Astrocyte of the spinal cord (primary cell): ENCODE results near the gene RNU6-9.

Source experiments
- DNase-seq: peaks from one replicate; pipeline ENCODE4 v3.0.0; 2011; ENCODE audit warnings: low read depth, low spot score
- H3K4me3 ChIP-seq: 2 replicates; pipeline ENCODE4 v1.5.1; 2011; ENCODE audit warnings: low read depth, mild to moderate bottlenecking, low read length, moderate library complexity
- in situ Hi-C: cut with HindIII; loops from 2 replicates; pipeline ENCODE4 v1.10.0; 2017; ENCODE audit warnings: low sequenced_read_pairs
- TF ChIP-seq, protein P1 (sequence below): IDR thresholded peaks from 2 replicates; pipeline ENCODE4 v1.5.1; 2012; ENCODE audit warnings: low read depth, mild to moderate bottlenecking, low read length, inconsistent platforms

Gene RNU6-9

DNA sequence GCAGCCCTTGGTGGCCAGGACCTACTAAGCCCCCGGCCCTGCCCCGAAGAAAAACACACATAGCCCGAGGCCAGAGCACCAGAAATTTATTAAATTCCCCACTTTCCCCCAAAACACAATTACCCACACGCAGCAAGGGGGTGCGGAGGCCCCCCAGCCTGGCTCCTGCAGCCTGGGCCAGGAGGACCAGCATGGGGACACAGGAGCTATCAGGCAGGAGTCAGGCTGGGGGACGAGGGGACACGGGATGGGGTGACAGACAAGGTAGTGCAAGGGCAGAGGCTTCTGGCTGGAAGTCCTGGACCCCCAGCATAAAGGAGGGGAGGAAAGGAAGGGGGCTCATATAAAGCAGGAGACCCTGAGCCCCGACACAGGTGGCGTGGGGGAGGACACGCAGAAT, 3.1 kb downstream of the RNU6-9 start:
- TF ChIP-seq, protein P1, sequence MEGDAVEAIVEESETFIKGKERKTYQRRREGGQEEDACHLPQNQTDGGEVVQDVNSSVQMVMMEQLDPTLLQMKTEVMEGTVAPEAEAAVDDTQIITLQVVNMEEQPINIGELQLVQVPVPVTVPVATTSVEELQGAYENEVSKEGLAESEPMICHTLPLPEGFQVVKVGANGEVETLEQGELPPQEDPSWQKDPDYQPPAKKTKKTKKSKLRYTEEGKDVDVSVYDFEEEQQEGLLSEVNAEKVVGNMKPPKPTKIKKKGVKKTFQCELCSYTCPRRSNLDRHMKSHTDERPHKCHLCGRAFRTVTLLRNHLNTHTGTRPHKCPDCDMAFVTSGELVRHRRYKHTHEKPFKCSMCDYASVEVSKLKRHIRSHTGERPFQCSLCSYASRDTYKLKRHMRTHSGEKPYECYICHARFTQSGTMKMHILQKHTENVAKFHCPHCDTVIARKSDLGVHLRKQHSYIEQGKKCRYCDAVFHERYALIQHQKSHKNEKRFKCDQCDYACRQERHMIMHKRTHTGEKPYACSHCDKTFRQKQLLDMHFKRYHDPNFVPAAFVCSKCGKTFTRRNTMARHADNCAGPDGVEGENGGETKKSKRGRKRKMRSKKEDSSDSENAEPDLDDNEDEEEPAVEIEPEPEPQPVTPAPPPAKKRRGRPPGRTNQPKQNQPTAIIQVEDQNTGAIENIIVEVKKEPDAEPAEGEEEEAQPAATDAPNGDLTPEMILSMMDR, result no peak
- no peak overlapping the region for H3K4me3 ChIP-seq
- in situ Hi-C loops, result no loop called here
- DNase-seq, result no peak

DNA sequence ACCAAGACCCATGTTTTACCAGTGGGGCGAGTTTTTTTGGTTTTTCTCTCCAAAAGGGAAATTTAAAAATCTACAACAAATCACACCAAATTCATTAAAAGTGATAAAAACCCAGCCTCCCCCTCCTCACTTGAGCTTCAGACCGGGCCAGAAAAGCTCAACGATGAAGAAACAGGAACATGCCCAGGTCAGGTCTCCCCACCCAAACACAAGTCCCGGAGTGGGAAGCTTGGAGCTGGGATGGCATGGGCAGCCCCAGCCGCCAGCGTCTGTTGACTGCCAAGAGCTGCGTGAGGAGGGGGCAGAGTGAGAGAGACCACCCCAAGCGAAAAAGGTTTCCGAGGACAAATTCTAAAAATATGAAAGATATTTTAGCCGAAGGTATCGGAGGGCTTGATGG, 3.7 kb downstream of the RNU6-9 start:
- no peak for DNase-seq
- TF ChIP-seq, protein P1, result no peak
- H3K4me3 ChIP-seq, result no peak overlapping the region
- in situ Hi-C loops, result no loop called here

DNA sequence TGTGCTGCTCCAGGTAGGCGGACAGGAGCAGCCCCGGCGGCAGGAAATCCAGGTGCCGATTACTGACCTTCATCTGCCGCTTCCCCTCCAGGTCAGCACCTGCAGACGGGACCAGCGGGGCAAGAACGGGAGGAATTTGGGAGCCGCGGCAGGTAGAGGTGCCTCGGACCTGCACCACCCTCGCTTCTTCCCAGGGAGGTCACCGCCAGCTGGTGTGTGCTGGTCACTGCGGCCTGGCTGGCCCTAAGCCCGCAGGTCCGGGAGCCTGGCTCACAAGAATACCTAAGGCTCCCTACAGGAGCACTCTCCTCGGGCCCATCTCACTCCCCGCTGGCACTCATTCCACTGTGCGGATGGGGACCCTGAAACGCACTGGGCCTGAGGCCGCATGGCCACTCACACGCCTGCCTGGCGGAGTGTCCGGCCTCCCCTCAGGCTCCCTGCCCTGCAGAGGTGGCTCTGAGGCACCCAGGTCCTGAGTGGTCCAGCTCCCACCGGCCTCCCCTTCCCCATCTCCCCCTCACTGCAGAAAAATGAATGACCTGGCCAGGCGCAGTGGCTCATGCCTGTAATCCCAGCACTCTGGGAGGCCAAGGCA, 4.3 kb downstream of the RNU6-9 start:
- no peak for DNase-seq
- TF ChIP-seq, protein P1, result peak; percentile 6

DNA sequence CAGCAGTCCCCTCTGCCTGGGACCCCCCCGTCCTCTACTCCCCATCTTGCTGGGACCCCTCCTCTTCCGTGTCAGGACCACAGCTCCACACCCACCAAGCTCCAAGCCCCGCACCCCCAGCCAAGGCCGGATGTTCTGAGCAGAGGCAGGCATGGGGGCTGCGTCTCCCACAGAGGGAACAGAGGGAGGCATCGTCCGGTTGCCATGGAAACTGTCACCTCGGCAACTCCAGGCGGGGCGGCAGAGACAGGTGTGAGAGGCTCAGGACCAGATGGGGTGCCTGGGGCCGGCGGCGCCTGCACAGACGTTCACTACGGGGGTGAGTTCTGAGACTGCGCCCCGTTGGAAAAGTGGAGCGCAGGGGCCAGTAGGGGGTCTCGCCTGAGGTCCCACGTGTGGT, 5.4 kb downstream of the RNU6-9 start:
- no peak for DNase-seq
- H3K4me3 ChIP-seq, result no peak overlapping the region
- TF ChIP-seq, protein P1, result no peak
- in situ Hi-C loops, result no loop called here

More for the DNA sequence above, 4.3 kb downstream of the RNU6-9 start:
- in situ Hi-C loops, result no loop called here
- H3K4me3 ChIP-seq, result no peak overlapping the region

DNA sequence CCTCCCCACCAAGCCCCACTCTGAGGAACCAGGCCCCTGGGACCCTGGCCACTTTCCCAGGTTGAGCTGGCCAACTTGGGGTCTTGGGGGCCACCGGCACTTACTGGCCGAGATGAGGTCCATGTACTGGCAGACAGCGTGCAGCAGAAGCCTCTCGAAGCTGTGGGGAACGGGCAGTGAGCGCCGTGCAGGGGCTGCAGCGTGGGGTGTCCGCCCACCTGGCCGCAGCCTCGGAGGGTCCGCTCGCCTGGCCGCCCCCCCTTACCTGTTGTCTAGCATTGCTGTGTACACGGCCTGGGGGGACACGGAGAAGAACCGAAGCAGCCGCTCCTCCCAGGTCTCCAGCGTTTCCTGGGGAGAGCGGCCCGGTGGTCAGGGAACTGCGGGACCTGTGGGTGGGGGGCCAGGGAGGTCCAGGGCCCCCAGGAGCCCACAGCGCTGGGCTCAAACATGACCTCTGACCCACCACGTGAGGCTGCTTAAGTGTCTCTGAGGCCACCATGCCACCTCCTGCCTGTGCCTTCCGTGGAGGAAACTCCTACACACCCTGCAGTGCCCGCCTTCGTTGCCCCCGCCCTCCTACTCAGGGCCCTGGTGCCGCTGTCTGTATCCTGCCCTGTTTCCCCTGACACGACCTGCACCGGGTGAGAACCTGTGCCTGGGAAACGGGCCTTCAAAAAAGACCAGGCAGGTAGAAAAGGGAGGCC, 6.2 kb downstream of the RNU6-9 start:
- no peak for DNase-seq
- TF ChIP-seq, protein P1, result no peak
- in situ Hi-C loops, result no loop called here
- no peak overlapping the region for H3K4me3 ChIP-seq

DNA sequence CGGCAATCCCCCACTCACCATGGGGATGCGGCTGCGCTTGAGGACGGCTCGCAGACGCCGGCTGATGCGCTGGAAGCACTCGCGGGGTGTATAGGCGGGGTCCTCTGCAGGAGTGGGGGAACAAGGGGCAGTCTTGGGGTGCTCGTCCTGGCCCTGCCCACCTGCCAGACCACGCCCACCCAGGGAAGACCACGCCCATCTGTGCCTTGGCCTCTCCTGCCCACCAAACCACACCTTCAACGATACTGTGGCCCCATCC, 6.7 kb downstream of the RNU6-9 start:
- DNase-seq, result no peak
- in situ Hi-C loops, result no loop called here
- TF ChIP-seq, protein P1, result no peak
- H3K4me3 ChIP-seq, result no peak overlapping the region
